ENCODE measurements around the gene ARL4A.
"Not testable (repeated sequence)": the region's sequence is repeated elsewhere in the genome, so short reads cannot be mapped to it uniquely, and the experiment has no call there.

The ARL4A gene

DNA sequence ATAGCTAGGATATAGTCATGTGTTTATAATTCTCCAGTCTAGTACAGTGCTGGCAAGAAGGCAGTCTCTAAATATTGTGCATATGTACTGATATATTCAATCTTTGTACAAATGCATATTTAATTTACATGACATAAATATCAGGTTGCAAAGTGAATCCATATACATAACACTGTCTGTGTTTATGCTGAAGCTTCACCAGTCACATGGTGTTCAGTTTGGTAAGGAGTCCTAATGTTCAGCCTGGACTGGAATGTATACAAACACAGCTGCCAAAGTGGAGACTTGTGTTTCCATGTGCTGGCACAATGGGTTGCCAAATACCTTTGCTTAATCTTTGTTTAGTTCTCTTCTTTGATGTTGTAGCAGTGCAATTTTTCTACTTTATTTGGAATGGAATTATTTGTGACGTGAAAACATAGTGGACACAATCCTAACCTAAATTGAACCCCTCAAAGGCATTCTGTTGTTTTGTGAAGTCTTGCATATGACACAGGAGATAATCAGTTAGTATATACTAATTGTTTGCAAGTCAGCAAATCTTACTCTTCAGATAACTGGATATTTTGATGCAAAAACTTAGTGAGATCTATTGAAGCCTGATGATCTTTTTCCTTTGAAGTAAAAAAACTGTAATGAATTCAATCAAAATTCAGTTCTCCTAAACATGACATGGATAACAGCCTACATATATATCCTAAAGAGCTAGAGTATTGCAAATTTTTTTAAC lies 17.3 kb upstream of the ARL4A start:
- no peak for DNase-seq

DNA sequence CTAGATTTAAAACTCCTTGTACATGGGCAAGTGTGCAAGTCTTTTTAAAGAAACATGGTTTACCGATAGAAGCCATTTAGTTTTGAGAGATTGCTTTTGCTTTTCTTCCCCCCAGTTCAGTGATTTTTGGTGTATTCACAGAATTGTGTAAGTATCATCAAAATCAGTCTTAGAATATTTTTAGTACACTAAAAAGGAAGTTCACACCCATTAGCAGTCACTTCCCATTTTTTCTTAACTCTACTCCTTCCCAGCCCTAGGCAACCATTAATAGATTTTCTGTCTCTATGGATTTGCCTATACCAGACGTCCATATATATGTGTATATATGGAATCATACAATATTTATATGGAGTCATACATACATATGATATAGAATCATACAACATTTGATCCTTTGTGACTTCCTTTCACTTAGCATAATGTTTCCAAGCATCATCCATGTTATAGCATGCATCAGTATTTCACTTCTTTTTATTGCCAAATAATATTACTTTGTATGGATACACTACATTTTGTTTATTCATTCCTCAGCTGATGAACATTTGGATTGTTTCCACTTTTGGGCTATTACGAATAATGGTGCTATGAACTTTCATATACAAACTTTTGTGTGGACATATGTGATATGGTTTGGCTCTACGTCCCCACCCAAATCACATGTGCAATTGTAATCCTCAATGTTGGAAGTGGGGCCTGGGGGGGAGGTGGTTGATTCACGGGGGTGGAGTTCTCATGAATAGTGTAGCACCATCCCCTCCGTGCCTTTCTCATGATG lies 16.5 kb upstream of the ARL4A start:
- DNase-seq: no peak

GRCh38 chr7:12673436-12673835 lies 14.0 kb upstream of the ARL4A start:
- DNase-seq: not testable (repeated sequence)

GRCh38 chr7:12674053-12674452 lies 13.4 kb upstream of the ARL4A start:
- no peak for DNase-seq

- peak; percentile 75 for DNase-seq
Observed at GRCh38 chr7:12674861-12675260, 12.6 kb upstream of the ARL4A start.

DNA sequence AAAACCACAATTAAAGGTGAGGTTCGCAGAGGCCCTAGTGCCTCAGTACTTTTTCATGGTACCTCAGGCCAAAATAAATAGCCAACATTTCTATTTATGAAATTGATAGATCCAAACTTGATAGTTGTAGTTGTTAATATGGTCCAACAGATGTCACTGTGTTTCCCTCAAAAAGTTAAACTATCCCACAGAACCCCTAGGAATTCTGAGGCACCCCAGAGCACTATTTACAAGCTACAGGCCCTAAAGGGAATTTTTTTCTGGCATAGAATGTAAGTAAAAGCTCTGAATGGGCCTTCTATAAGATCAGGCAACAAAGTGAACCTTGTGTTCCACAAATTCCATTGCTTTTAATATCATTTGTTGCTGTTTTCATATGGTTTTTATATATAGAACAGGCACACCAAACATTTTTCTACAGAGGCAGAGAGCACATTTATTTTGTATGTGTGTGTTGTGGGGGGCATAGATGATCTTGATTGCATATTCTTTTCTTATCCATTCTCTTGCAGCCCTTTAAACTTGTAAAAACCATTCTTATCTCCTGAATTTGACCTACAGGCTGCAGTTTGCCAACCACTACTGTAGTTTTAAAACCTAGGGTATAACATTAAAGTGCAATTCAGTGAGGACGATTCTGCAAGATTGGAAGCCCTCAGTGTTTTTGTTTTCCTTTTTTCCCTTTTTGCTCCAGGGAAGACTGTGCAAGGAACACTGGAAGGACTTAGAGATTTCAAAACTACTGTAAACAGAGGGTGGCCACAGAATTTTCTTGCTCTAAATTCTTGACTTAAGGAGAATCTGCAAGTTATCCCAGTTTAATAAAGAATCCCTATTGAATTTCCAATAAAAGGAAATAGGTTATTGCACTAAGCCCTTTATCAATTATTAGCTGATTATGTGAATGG lies 3.5 kb upstream of the ARL4A start:
- DNase-seq: peak; percentile 55

DNA sequence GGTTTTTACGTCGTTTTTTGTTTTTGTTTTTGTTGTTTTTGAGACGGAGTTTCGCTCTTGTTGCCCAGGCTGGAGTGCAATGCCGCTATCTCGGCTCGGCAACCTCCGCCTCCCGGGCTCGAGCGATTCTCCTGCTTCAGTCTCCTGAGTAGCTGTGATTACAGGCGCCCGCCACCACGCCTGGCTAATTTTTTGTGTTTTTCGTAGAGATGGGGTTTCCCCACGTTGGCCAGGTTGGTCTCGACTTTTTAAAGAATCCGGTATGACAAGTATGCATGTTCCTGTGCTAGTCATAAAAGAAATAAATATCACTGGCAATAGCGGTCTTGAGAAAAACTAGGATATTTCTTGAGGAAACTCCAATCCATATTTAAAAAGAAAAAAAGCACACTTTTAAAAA lies 2.7 kb upstream of the ARL4A start:
- no peak for DNase-seq

DNA sequence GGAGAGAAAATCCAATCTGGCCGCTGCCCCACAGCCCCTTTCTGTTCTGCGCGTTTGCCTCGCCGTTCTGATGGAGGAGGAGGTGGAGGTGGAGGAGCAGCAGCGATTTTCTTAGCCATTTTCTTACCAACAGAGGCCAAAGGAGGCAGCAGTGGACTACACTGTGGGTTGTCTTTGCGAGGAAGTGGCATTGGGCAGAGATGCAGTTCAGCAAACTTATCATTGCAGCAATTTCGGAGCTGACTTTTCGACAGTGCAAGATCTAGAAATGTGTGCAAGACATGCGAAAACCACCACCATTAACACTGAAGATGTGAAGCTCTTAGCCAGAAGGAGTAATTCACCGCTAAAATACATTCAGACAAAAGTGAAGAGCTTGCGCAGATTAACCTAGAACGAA lies 1.9 kb upstream of the ARL4A start:
- DNase-seq: peak; percentile 71

DNA sequence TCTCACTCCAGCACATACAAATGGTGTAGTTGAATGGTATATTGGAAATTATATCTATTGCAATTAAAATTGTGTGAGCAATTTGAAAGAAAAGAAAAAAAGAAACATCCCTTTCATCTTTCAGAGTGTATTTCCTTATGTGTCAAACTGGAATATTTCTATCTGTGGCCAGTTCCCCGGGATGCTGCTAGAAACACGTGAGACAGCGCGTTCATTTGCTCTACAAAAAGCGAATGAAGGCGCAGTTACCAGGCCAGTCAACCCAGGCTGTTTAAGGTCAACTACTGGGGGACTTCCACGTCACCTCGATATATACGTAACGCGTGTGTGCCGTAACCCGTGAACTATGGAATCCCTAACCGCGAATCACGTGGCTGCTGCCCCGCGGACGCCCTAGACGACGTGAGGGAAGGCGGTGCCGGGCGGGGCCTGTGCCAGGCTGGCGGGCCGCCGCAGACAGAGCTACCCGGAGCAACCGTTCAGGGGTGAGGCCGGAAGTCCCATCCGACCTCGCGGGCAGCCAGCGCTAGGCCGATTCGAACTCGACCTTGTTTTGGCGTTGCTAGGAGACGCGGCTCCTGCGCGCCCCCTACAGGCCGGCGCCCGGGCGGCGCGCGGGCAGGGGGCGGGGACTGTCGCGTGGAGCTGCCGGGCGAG lies 1.1 kb upstream of the ARL4A start:
- DNase-seq: peak; percentile 96

DNA sequence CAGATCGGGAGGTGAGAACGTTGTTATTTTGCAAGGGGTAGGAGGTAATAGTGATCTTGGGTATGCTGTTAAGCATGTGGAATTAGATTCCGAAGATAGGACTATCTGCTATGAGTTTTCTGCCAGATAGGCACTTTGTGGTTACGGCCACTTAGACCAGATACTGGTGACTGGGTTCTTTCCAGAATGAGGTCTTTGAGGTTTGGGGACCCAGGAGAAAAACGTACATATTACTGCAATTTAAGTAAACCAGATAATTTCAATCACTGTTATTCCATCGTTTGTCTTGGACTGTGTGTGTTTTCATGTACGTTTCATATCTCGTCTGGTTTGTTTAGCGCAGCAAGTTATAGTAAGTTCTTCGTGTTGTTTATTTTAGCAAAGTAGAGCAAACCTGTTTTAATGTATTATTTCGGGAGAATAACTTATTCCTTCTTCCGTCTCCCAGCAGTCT lies 312 bp downstream of the ARL4A start:
- DNase-seq: no peak

DNA sequence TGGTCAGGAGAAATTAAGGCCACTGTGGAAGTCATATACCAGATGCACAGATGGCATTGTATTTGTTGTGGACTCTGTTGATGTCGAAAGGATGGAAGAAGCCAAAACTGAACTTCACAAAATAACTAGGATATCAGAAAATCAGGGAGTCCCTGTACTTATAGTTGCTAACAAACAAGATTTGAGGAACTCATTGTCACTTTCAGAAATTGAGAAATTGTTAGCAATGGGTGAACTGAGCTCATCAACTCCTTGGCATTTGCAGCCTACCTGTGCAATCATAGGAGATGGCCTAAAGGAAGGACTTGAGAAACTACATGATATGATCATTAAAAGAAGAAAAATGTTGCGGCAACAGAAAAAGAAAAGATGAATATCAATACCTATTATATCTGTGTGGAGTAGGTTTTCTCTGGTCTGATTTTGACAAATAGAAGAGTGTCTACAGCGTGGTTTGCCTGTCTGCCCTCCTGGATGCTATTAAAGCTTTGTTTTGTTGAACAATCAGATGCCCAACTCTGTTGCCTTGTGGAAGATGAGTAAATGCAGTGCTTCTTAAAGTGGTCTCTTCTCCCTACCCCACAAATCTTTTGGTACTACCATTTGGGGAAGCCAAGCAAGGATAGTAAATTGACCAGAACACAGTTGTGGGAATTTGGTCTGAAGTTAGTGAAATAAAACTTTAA lies 1.2 kb downstream of the ARL4A start:
- DNase-seq: not testable (repeated sequence)

DNA sequence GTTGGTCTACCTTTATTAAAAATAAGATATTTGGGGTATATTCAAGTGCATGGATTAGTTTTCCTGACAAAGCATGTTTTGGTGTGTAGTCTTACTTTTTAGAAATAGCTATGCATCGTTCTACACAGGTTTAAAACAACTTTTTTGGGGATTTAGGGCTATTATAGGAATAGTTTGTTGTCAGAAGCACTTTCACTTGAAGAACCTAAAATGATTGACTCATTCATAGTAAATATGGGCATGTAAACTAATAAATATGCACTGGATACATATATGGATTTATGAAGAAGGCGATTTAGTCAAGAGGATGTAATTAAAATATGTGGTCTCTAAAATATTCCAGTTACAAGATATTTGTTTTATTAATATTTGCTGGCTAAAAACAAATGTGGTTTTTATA lies 2.0 kb downstream of the ARL4A start:
- no peak for DNase-seq

DNA sequence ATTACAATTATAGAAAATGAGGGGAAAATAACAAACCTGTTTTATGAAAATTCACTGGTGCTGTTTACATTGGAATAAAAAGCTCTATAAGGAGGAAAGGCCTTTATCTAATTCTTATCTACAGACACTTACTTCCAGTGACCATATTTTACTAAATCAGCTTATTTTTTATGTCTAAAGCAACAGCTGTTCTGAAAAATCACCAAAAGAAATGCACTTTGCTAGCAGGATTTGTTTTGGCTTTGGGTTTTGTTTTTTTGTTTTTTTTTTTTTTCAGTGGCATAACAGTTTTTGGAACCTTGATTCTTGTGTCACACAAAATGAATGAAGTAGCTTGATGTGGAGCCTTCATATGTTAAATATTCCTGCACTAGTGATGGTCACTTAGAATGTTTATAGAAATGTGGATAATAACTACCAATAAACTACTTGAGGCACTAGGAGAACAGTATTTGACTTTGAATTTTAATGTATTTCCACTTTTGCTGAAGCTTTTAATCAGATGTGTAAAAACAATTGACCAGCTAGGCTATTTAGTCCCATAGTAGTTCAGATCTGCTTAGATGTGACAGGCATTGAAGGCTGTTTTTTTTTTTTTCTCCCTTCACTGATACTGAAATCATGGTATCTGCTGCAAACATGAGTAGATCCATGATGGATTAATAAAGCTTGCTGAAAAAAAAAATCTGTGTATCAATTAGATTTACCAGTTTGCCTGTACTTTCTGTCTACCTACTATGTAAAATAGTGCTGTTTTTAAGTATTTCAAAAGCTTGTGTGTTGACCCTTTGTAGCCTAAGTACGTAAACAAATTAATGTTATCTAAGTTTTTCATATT lies 2.8 kb downstream of the ARL4A start:
- DNase-seq: no peak

DNA sequence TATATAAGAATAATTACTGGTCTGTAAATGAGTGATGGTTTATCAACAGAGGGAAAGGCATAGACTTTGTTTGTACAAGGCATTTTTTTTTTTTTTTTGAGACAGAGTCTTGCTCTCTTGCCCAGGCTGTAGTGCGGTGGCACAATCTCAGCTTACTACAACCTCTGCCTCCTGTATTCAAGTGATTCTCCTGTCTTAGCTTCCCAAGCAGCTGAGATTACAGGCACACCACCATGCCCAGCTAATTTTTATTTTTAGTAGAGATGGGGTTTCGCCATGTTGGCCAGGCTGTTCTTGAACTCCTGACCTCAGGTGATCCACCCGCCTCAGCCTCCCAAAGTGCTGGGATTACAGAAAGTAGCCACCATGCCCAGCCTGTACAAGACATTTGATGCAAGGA lies 4.0 kb downstream of the ARL4A start:
- not testable (repeated sequence) for DNase-seq

- DNase-seq: no peak
Observed at GRCh38 chr7:12692035-12692434, 4.6 kb downstream of the ARL4A start.

DNA sequence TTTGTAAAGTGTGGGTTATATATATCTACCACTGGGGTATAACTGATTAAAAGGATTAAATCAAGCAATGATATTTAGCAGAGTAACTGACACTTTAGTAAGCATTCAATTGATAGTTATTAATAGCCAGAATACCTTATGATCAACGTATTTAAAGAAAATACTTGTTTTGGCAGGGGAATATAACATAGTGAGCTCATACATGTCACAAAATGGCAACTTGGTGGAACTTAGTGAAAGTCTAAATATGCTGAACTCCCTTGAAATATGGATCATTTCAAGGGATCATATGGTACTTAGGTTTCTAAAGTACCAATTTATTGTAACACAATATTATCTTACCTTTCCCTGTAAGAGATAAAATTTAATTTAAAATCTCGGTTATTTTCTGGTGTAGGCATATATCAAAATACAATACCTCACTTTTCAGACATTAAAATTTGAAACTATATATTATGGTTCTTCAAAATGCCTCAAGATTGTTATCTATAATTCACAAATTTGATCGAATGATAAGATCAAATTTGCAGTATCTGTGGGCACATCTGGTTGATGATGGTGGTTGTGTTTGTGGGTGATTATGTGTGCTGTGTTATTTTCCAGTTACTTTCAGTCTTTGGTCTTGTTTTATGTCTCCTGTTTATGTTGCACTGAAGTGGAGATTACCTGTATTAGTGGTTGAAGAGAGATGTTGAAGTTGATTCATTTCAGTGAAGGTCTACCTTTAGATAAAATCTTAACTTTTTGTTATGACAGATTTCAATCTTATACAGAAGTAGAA lies 5.2 kb downstream of the ARL4A start:
- no peak for DNase-seq

- DNase-seq: no peak
Observed at GRCh38 chr7:12694817-12695216, 7.4 kb downstream of the ARL4A start.

DNA sequence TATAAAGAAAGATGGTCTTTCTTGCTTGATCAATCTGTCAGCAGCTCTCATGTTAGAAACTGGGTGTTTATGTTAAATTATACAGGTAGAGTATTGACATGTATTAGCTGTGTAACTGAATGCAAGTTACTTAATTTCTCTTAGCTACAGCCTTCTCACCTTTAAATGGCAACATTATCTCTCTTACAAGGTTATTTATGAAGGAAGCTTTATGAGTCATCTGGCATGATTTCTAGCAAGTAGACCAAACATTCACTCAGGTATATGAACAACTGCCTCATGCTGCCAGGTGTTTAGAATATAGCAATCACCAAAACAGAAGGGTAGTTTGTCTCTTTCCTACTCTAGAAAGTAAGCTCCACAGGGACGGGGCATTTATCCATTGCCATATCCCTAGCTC lies 8.5 kb downstream of the ARL4A start:
- DNase-seq: no peak

DNA sequence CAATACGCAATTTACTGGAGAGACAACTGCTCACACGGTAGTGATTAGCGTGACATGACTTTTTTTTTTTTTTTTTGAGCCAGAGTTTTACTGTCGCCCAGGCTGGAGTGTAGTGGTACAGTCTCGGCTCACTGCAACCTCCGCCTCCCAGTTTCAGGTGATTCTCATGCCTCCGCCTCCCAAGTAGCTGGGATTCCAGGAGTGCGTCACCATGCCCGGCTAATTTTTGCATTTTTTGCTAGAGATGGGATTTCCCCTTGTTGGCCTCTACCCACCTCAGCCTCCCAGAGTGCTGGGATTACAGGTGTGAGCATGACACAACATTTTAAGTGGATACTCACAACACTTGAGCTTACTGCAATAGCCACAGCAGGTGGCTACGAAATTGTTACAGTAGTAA lies 11.9 kb downstream of the ARL4A start:
- DNase-seq: no peak

GRCh38 chr7:12701433-12701832 lies 14.0 kb downstream of the ARL4A start:
- DNase-seq: no peak
